Measurements from ENCODE around the gene LHX3.
A peak's percentile ranks its signal among the peaks of the same experiment; 100 is the strongest.

LHX3 gene

DNA sequence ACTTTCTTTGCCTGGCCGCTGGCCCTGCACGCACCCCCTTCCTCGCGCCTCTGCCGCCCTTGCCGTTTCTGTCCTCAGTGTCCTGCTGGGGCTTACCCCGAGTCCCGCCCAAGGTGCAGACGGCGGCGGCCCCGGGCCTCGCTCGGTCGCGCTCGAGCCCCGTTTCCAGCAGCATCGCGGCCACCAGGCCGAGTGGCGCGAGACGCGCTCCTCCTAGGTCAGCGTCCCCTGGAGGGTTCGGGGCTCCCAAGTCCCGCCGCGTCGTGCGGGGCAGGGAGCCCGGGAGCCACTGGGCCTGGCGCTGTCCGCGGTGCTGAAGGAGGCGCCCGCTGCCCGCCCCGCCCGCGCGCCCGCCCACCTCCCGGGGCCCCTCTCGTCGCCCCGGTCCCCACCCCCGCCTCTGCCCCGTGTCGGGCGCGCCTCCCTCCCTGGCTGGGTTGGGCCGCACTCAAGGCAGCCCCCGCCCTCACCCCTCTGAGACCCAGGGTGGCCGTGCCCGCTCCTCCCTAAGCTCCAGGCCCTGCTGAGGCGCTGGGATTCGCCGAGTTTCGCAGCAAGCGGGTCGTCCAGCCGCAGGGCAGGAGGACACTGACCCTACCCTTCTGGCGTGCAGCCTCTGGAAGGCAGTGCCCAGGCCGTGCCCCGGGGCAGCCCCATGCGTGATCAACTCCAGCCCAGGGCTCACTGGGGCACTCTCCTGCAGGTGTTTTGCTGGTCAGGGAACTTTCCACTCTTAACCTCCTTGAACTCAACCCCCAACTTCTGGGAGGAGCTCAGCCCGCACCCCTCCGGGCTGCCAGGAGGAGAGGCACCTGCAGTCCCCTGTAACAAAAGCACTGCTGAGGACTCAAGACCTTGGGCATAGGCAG is at the start of gene LHX3:
Gene LHX3 (minus strand): TSS at position 291 of the 869 bp plus-strand sequence. CDS start 116 bp downstream, at position 175.
- peak in 1 of 2 experiments; percentile 33 for DNase-seq

DNA sequence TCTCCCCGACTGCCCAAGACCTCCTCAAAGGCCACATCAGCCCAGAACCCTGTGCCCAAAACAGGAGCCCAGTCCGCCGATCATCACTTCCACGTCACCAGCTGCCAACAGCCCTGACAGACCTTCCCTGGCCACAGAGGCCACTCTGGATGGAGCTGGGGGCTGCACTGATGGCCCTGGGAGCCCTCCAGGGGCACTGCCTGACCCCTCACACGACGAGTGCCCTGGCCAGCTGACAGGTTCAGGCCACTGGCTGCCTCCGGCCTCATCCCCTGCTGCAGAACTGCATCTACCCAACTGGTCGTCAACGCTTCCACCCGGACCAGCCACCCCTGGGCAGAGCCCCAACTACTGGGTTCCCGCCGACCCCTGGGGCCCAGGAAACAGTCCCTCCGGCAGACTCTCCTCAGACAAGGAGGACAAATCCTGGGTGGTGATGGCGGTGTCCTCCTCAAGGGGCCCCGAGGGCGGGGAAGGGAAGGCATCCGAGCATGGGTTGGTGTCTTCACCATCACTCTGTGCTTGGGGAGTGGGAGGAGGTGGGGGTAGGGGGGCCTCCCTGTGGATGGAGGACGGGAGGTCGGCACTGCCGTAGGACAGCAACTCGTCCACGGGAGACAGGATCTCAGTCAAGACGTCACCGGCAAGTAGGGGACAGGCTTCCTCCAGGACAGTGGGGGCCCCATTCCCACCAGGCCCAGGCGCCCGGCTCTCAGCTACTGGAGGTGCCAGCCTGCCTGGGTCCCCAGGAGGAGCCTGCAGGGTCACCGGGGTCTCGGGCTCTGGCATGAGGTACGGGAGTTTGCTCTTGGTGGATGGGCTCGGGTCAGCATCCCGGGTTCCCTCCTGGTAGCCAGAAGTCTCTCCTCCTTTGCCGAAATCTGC is 48.6 kb upstream of the LHX3 start:
- DNase-seq, result no peak

DNA sequence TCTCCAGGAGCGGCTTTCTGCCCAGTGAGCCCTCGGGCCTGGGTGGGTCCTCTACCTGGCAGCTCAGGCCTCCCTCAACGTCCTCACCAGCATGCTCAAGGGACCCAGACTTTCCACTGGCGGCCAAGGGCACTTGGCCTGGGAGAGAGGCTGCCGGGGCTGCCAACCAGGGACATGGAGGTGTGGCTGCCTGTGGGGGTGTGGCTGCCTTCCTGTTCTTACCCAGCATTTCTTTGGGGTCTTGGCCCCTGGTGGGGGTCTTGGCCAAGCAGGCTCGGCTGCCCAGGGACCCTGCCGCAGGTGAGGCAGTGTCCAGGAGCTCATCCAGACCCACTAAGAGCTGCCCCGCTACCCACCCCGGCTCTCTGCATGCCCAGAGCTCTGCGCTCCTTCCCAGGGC is 47.9 kb upstream of the LHX3 start:
- DNase-seq, result no peak

DNA sequence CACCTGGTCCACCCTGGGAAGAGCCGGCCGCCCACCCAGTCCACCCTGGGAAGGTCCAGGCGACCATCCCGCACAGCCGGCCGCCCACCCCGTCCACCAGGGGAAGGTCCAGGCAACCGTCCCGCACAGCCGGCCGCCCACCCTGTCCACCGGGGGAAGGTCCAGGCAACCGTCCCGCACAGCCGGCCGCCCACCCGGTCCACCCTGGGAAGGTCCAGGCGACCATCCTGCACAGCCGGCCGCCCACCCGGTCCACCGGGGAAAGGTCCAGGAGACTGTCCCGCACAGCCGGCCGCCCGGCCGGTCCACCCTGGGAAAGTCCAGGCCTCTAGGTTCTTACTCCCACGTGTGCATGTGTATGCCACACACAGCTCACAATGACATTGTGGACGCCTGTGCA is 47.4 kb upstream of the LHX3 start:
- no peak for DNase-seq

DNA sequence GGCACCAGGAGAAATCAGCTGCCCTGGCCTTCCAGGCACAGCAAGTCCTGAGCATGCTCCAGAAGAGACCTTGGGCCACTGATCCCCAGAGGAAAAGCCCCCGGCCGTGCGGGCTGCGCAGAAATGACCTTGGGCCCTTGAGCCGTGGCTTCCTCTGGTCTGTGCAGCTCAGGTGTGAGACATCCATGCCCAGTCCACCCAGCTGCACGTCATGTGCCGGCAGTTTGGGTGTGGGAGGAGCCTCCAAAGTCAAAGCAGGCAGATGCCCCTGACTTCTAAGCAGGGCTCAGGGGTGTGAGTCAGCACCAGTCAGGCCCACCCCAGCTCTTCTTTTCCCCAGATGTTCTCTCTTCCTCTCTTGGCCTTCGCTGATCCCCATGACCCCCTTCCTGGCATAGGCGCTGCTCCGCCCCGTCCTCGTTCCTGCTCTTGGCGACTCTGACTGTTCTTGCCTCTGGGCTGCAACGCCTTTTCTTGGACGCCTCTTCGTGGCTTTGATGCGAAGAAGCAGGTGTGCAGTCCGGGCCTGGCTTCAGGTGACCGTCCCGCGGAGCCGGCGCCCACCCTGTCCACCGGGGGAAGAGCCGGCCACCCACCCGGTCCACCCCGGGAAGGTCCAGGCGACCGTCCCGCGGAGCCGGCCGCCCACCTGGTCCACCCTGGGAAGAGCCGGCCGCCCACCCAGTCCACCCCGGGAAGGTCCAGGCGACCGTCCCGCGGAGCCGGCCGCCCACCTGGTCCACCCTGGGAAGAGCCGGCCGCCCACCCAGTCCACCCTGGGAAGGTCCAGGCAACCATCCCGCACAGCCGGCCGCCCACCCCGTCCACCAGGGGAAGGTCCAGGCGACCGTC is 46.6 kb upstream of the LHX3 start:
- no peak for DNase-seq

DNA sequence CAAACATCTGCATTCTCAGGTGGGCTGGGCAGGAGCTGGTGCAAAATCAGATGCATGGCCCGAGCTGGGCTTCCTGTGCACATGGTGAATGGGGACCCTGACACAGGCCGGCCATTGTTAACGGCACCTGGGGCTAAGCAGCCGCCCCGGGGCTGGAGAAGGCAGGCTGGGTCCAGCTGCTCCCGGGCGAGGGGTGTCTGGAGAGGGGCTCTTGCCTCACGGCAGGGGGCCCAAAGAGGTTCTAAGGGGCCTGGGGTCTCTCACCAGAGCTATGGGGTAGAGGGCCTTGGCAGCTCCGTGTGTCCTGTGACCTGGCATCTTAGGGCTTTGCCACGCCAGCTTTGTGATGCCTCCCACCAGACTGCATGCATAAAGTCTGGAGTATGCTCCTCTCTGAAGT is 45.7 kb upstream of the LHX3 start:
- DNase-seq, result no peak

DNA sequence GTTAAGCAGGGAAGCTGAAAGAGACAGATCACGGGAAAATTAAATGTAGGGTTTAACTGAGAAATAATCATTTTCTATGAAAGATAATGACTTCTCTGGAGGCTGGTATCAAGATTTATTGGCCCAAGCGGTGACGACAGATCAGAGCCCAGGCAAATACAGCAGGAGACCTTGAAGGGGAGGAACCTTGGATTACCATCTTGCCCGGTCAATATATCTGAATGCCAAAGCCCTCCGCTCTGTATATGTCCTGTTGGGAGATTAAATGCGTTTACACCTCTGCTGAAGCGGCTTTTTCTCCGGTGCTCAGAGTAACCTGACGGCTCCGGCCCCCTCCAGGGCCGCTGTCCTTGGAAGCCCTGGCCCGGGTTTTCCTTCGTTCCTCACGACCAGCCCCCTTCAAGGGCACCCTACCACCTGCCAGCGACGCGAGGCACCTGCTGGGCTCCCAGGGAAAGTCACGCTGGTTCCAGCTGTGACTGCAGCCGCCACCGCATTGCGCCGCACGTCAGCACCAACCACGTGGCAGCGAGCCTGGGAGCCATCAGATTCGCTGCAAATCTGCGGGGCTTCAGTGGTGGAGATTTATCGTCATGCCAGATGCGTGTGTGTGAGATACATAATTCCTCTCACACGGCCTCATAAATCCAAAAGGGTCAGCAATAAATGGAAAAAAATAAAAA is 45.1 kb upstream of the LHX3 start:
- DNase-seq, result no peak

DNA sequence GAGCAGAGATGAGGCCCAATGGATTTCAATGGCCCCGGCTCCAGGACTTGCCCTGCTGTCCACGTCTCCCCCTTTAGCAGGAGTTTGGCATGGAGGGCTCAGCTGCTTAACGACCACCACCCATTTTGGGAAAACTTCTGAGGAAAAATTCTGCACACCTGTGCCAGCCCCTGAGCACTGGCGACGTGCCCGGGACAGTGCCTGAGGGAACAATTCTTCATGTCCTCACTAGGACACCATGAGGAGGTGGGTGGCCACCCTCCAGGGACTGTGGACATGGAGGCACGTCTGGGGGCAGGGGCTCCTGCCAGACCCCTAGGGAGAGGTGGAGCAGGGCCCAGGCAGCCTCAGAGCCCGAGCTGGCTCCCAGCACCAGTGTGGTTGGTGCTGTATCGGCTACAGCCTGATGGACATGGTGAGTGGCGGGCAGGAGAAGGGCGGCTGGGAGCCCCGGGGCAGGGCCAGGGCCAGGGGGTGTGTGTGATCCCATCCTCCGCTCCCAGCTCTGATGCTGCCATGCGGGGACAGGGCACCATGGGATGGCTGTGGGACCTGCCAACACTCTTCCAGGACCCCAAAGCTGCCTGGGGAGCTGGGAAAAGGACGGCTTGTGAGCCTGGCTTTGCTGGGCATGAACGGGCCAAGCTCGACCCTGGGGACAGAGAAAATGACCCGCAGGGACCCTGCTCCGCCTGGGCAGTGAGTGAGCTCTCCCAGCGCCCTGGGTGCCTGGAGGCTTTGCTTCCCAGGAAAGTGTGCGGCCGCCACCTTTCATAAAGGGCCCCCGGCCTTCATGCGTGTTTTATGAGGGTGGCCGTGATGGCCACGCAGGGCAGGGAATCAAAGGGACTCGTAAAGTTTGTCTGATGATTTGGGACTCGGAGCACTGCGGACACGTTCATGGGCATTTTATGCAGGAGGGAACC is 44.3 kb upstream of the LHX3 start:
- no peak for DNase-seq

DNA sequence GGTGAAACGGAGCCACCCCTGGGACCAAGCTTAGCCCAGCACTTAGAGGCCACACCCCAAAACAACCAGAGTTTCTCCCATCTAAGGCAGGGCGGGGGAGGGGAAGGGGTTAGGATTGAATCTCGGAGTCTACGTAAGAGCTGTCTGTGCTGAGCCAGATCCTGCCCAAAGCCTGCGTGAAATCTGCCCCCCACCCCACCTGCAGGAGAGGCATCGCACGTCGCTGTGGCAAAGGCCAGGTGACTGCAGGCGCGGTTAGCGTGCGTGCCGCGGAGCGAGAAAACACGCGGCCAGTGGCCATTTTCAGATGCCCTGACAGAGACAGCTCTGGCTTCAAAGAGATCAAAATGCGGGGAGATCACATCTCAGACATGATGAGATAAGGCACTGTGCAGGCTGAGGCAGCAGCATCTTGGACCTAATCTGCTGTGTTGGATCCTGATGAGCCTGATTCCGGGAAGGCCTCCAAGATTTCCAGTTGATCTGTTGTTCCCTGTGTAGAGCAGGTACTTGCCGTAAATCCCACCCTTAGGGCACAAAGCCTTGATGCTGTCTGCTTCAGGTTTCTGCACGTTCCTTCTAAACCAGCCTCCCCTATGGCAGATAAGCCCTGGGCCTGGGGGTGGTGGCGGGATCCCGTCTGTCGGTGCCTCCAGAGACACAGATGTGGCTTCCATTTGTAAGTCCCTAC is 43.2 kb upstream of the LHX3 start:
- DNase-seq, result no peak

DNA sequence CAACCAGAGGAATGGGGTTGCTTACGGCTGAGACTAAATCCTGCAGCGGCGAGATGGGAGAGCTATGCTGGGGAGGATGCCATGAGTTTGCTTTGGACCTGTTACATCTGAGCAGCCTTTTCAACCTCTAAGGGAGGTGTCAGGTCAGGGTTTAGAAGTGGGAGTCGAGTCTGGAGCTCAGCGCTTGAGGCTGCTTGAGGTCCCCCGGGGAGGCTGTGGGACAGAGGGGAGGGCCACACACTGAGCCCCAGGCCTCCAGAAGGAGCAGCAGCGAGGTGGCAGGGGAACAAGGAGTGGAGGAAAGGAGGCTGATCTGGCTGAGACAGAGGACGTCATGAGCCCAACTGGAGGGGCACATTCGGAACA is 42.6 kb upstream of the LHX3 start:
- no peak for DNase-seq

DNA sequence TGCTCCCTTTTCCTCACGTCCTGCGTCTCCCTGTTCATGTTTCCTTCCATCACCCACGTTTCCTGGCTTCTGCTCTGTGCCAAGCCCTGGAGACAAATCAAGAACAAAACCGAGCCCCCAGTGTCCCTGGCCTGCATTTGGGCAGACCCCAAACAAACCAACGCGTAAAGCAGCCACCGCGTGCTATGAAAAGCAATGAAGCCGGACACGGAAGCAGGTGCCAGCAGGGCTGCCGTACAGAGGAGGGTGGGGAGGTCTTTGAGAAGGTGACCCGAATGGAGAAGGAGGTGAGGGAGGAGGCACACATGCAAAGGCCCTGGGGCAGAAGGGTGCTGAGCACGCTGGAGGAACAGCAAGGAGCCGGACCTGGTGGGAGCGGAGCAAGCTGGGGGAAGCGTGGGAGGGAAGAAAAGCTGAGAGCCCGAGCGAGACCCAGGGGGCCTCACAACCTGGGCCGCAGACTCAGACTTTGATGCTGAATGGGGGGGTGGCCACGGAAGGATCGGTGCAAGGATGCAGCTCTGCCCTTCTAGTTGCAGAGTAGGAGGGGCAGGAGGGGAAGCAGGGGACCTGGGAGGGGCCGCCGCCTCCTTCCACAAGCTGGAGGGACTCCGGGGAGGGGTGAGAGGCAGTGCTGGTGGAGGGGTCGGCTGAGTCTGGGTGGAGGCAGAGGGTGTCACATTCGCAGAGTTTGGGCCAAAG is 42.1 kb upstream of the LHX3 start:
- DNase-seq, result no peak

DNA sequence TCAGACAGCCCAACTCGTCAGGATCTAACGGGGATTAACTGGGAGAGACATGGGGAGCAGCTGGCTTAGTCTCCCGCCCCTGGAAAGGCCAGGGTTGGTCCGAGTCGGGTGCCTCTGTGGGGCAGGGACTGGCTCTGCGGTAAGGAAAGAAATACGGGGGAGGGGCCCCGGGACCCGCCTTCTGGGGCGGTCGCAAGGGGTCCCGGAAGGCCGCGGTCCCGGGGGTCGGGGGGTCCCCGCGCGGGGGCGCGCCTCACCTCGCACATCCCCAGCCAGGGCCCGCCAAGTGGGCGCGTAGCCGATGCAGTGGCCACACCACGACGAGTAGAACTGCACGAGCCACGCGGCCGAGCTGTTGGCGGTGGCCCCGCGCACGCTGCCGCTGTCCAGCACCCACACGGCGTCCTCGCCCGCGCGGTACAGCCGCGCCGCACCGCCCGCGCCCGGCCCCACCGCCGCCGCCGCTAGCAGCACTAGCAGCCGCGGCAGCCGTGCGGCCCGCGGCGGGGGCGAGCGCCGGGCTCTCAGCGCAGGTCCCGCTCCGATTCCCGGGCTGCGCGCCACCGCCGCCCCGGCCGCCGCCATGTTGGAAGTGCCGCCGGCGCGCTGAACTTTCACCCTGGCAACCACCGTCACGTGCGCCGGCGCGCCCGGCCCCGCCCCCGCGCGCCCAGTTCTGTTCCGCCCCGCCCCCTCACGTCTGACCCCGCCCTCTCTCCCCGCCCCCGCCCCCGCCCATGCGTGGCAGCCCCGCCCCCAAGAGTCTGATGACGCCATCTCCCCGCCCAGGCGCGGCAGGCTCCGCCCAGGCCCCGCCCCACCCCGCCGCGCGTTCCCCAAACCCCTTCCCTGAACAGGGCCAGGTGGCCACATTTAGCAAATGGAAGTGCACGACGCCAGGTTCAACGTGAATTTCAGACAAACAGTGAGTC is 40.6 kb upstream of the LHX3 start, which contains the start of gene QSOX2:
Gene QSOX2 (minus strand): TSS at position 594 of the 932 bp plus-strand sequence. CDS start 9 bp downstream, at position 585.
- DNase-seq, result peak; percentile 80 to 90

DNA sequence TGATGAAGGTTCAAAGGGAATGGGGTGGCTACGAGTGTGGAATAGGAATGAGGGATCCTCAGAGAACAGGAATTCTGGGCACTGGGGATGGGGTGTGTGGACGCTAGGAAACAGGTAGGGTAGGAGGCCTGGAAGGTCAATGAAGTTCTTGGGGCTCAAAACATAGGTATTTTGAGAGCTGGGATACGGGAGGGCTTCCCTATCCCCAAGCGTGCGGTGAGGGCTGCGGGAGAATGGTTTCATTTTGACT is 40.0 kb upstream of the LHX3 start:
- no peak for DNase-seq

DNA sequence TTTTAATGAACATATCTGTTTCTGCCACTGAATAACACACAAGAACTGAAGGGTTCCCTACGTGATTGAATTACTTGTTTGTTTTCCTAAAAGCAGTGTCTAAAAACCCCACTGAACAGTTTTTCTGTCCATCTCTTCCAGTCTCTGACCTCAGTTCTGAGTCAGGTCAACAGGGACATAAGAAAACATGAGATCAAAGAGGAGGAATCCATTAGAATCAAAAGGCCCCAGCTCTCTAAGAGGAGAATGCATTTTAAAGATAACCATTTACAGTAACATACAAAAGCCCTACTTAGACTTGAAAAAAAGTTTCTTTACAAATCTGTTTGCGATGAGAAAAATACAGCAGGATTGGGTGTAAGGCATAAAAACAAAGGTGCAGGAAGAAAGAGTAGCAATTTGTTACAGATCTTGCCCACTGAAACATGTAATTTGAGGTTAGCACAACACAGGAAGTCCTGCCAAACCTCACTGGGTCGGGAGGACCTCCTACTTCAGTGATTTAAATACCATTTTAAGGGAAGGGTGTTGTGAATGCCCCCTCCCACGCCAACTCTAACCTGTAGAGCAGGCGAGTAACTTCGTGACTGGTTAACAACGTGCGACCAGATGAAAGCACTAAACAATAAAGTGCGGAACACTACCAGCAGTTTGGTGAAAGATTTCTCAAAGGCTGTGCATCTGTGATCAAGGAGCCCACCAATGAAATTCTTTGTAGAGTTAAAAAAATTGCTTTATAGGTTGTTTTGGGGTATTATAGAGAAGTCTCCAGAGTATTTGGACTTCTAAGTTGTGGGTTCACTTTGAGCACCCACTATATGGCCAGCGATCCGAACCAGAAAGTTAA is 39.4 kb upstream of the LHX3 start:
- DNase-seq, result peak; percentile 53 to 83

DNA sequence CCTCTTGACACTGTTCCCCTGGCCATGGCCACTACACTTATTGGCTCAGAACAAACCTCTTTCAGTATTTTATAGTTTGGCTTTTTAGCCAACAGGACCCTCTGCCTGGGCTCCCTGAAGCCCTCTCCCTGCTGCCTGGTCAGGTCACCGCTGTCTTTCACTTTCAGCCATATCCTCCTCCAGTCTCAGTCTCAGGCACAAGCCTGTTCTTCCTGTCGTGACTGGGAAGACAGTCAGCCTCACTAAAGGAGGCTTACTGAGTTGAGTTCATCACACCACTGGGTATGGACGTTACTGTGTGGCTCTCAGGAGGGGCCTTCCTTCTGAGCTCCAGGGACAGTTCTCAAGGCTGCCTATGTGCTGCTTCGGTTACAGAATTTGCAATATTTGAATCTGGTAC is 38.7 kb upstream of the LHX3 start:
- DNase-seq, result no peak

DNA sequence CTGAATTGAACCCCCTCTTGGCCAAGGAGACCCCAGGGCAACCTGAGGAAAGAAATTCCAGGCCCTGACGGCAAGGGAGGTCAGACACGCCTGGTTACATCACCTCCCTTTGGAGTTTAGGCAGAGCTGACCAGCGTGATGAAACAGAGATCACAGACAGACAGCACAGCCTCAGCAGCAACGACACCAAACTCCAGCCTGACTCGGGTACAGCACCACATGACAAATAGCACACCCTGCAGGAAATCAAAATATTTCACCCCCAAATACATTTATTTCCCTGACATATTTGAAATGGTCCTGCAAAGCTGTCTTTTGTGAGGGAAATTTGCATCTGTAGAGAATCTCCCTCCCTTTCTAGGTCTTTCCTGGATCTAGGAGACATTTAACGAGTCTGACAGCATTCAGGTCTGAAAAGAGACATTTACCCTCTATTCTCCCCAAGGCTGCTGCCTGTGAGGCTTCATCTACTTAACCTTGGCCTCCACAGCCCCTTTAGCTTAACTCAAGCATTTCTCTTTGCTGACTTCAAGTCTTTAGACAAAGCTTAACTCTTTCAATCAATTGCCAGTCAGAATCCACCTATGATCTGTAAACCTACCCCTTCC is 38.1 kb upstream of the LHX3 start:
- no peak for DNase-seq

DNA sequence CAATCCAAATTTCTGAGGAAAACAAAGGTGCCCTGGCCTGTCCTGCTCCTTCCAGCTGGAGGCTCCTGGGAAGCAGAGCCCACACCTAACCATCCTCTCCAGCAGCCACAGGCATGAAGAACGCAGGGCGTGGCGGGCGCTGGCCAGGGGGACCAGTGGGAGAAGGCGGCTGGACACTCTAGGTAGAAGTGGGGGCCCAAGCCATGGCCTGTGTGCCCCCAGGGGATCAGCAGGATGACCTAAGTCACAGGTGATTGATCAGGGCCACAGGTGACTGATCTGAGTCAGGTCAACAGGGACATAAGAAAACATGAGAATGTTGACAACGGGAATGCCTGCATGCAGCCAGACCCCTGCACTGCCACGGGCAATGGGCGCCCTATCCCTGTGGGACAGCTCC is 37.3 kb upstream of the LHX3 start:
- DNase-seq, result no peak

DNA sequence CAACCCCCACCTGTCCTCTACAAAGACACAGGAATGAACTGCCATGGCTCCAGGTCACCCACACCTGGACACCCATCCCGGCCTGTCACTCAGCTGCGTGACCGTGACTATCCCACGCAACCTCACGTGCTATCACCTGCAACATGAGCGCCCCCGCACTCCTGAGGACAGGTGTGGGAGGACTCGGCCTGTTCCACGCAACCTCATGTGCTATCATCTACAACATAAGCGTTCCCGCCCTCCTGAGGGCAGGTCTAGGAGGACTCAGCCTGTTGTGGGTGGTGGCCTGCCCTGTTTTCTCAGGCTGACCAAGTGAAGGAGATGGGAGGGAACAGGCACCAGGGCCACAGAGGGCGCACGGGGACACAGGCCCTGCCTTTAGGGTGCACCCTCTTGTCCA is 36.6 kb upstream of the LHX3 start:
- DNase-seq, result no peak
